ENCODE results near the gene LRFN3.
"Not testable (repeated sequence)": the region's sequence is repeated elsewhere in the genome, so short reads cannot be mapped to it uniquely, and the experiment has no call there.

The LRFN3 gene

GRCh38 chr19:35939307-35940077 lies 3.3 kb downstream of the LRFN3 start:
- no peak for DNase-seq

GRCh38 chr19:35940078-35940775 lies 4.1 kb downstream of the LRFN3 start:
- DNase-seq: no peak

GRCh38 chr19:35940839-35941238 lies 4.7 kb downstream of the LRFN3 start:
- DNase-seq: no peak

- DNase-seq: no peak
Observed at GRCh38 chr19:35942235-35942634, 6.1 kb downstream of the LRFN3 start.

GRCh38 chr19:35943321-35944301 lies 7.4 kb downstream of the LRFN3 start:
- no peak for DNase-seq

- no peak for DNase-seq
Observed at GRCh38 chr19:35944556-35944955, 8.4 kb downstream of the LRFN3 start.

GRCh38 chr19:35945121-35945790 lies 9.1 kb downstream of the LRFN3 start:
- no peak for DNase-seq

- no peak for DNase-seq
Observed at GRCh38 chr19:35946203-35946602, 10.0 kb downstream of the LRFN3 start.

GRCh38 chr19:35949131-35949530 lies 13.0 kb downstream of the LRFN3 start:
- no peak for DNase-seq

GRCh38 chr19:35955881-35956634 lies 19.9 kb downstream of the LRFN3 start:
- DNase-seq: no peak

GRCh38 chr19:35957411-35957810 lies 21.2 kb downstream of the LRFN3 start:
- not testable (repeated sequence) for DNase-seq

- no peak for DNase-seq
Observed at GRCh38 chr19:35958660-35959039, 22.5 kb downstream of the LRFN3 start.

- DNase-seq: no peak
Observed at GRCh38 chr19:35959040-35959967, 23.1 kb downstream of the LRFN3 start.

- DNase-seq: no peak
Observed at GRCh38 chr19:35959968-35960320, 23.8 kb downstream of the LRFN3 start.

GRCh38 chr19:35960432-35960972 lies 24.3 kb downstream of the LRFN3 start:
- no peak for DNase-seq

- DNase-seq: no peak
Observed at GRCh38 chr19:35963514-35963913, 27.3 kb downstream of the LRFN3 start.

GRCh38 chr19:35966771-35967170 lies 30.6 kb downstream of the LRFN3 start:
- DNase-seq: no peak

- DNase-seq: no peak
Observed at GRCh38 chr19:35973487-35973886, 37.3 kb downstream of the LRFN3 start.

GRCh38 chr19:35975608-35976214 lies 39.5 kb downstream of the LRFN3 start:
- peak; percentile 12 for DNase-seq

Measured in NCI-H226 (cell line).